ENCODE data around the gene TFF1. TPM values are rescaled to one million over a fixed set of nuclear protein-coding genes. Genes with fewer than 3 reads are reported as not detected.

TFF1 gene
- total RNA-seq, 1 donor from 2014 or later, result not detected

- no peak for DNase-seq (ENCODE audit: low read depth, low spot score)
- no peak for TF ChIP-seq CTCF (conservative IDR thresholded peaks at IDR 0.05)
- Mint-ChIP-seq H3K27ac (ENCODE audit: unreplicated experiment) (no peak overlapping the region), H3K4me3 (no peak overlapping the region), H3K9me3 (no peaks in the 10 kb centered on the region), H3K4me1 (peaks cover 16% of the 10 kb centered on the region), H3K36me3 (ENCODE audit: low read depth) (no peaks in the 10 kb centered on the region), H3K27me3 (ENCODE audit: low read depth) (peaks cover 5% of the 10 kb centered on the region)
These were observed 47.0 kb downstream of the TFF1 start for GRCh38 chr21:42319376-42319775.

GRCh38 chr21:42317826-42318746, 48.2 kb downstream of the TFF1 start:
- peaks cover 22% of the 10 kb centered on the region for H3K4me1 Mint-ChIP-seq
- no peaks in the 10 kb centered on the region for H3K9me3 Mint-ChIP-seq
- no peak overlapping the region for H3K4me3 Mint-ChIP-seq
- H3K27ac Mint-ChIP-seq (ENCODE audit: unreplicated experiment), result no peak overlapping the region
- no peaks in the 10 kb centered on the region for H3K36me3 Mint-ChIP-seq (ENCODE audit: low read depth)
- H3K27me3 Mint-ChIP-seq (ENCODE audit: low read depth), result peaks cover 9% of the 10 kb centered on the region
- no peak for DNase-seq (ENCODE audit: low read depth, low spot score)
- TF ChIP-seq CTCF (conservative IDR thresholded peaks at IDR 0.05), result no peak

- peaks cover 9% of the 10 kb centered on the region for H3K27me3 Mint-ChIP-seq (ENCODE audit: low read depth)
- peaks cover 22% of the 10 kb centered on the region for H3K4me1 Mint-ChIP-seq
- TF ChIP-seq CTCF (conservative IDR thresholded peaks at IDR 0.05), result no peak
- H3K9me3 Mint-ChIP-seq, result no peaks in the 10 kb centered on the region
- no peak overlapping the region for H3K4me3 Mint-ChIP-seq
- no peak overlapping the region for H3K27ac Mint-ChIP-seq (ENCODE audit: unreplicated experiment)
- no peaks in the 10 kb centered on the region for H3K36me3 Mint-ChIP-seq (ENCODE audit: low read depth)
- DNase-seq (ENCODE audit: low read depth, low spot score), result no peak
These were observed 49.0 kb downstream of the TFF1 start for GRCh38 chr21:42317341-42317741.

- no peak for TF ChIP-seq CTCF (conservative IDR thresholded peaks at IDR 0.05)
- no peak for DNase-seq (ENCODE audit: low read depth, low spot score)
- peaks cover 9% of the 10 kb centered on the region for H3K27me3 Mint-ChIP-seq (ENCODE audit: low read depth)
- no peaks in the 10 kb centered on the region for H3K36me3 Mint-ChIP-seq (ENCODE audit: low read depth)
- no peak overlapping the region for H3K27ac Mint-ChIP-seq (ENCODE audit: unreplicated experiment)
- no peaks in the 10 kb centered on the region for H3K9me3 Mint-ChIP-seq
- no peak overlapping the region for H3K4me3 Mint-ChIP-seq
- H3K4me1 Mint-ChIP-seq, result peaks cover 22% of the 10 kb centered on the region
These were observed 49.4 kb downstream of the TFF1 start for GRCh38 chr21:42316891-42317290.

- peaks cover 10% of the 10 kb centered on the region for H3K27me3 Mint-ChIP-seq (ENCODE audit: low read depth)
- H3K27ac Mint-ChIP-seq (ENCODE audit: unreplicated experiment), result no peak within 1 kb of the TSS
- no peak for DNase-seq (ENCODE audit: low read depth, low spot score)
- no peak for TF ChIP-seq CTCF (conservative IDR thresholded peaks at IDR 0.05)
- no peaks in the 10 kb centered on the region for H3K36me3 Mint-ChIP-seq (ENCODE audit: low read depth)
- no peak within 1 kb of the TSS for H3K4me3 Mint-ChIP-seq
- H3K4me1 Mint-ChIP-seq, result peaks cover 22% of the 10 kb centered on the region
- H3K9me3 Mint-ChIP-seq, result no peaks in the 10 kb centered on the region
These were observed 50.9 kb downstream of the TFF1 start, which contains the start of gene TFF3 for GRCh38 chr21:42315296-42315891. Gene TFF3, minus strand, starts transcription at chr21:42315409. Its CDS starts 35 bp downstream, at chr21:42315374.
